ENCODE data around the gene RBM19. TPM values are rescaled to one million over a fixed set of nuclear protein-coding genes. Genes with fewer than 3 reads are reported as not detected.

Gene RBM19
- total and polyA plus RNA-seq, 4 donors = 14.6 to 33.6 (median 24.4) TPM

DNA sequence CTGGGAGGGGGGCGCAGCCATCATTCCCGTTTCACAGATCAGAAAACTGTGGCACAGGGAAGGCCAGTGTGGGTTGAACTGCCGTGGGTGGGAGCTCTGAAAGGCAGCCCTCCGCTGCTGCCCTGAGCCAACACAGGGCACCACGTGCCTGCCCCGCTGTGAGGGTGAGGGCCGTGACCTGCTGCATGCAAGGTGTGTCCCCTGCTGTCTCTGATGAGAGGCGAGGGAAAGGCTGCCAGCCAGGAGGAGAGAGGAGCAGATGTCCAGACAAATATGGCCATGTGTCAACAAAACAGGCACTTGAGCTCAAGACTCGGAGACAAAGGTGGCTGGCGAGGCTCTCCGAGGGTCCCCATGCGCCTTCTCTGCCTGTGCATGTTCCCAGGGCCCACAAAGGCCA lies 108.8 kb downstream of the RBM19 start:
- peaks cover 85% of the 10 kb centered on the region for H3K4me1 ChIP-seq (ENCODE audit: control insufficient read depth, insufficient read depth, low read length)
- WGBS (ENCODE audit: insufficient coverage) = 71% methylated on average over 11 of the region's 12 CpGs
- DNase-seq (ENCODE audit: low read depth in 4 of 6, low spot score in 6 of 6) = no peak

DNA sequence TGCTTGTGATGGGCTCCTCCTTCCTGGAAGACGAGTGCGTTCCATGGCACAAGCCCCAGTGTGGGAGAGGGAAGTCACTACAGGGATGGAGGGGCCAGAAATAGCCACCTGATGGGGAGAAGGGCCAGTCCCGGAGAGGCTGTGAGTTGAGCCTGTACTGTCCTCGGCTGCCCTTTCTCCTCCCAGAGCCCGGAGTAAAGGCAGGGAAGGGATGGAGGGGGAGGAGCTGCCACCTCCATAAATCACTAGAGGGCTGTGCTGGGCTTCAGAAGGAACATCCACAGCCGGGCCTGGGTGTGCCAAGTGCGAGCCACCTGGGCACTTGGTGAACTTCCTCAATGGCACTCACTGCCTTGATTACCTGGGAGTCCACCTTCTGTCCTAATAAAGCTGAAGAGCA lies 110.1 kb downstream of the RBM19 start:
- Histone ChIP-seq H3K27ac (ENCODE audit: low read depth, low read length) (no peak overlapping the region), H3K27me3 (ENCODE audit: control insufficient read depth, insufficient read depth, low read length) (no peaks in the 10 kb centered on the region), H3K9me3 (ENCODE audit: control insufficient read depth, insufficient read depth, low read length) (no peaks in the 10 kb centered on the region), H3K4me1 (ENCODE audit: control insufficient read depth, insufficient read depth, low read length) (peaks cover 87% of the 10 kb centered on the region), H3K36me3 (ENCODE audit: control insufficient read depth, insufficient read depth, low read length) (peaks cover 20% of the 10 kb centered on the region), H3K4me3 (ENCODE audit: low read depth, low read length) (no peak overlapping the region)
- WGBS (ENCODE audit: insufficient coverage) = 68% methylated on average over 6 of the region's 7 CpGs
- no peak for DNase-seq (ENCODE audit: low read depth in 4 of 6, low spot score in 6 of 6)

More for the DNA sequence above, 108.8 kb downstream of the RBM19 start:
- no peaks in the 10 kb centered on the region for H3K9me3 ChIP-seq (ENCODE audit: control insufficient read depth, insufficient read depth, low read length)
- H3K36me3 ChIP-seq (ENCODE audit: control insufficient read depth, insufficient read depth, low read length) = peaks cover 22% of the 10 kb centered on the region
- H3K4me3 ChIP-seq (ENCODE audit: low read depth, low read length) = no peak overlapping the region
- no peaks in the 10 kb centered on the region for H3K27me3 ChIP-seq (ENCODE audit: control insufficient read depth, insufficient read depth, low read length)
- no peak overlapping the region for H3K27ac ChIP-seq (ENCODE audit: low read depth, low read length)

DNA sequence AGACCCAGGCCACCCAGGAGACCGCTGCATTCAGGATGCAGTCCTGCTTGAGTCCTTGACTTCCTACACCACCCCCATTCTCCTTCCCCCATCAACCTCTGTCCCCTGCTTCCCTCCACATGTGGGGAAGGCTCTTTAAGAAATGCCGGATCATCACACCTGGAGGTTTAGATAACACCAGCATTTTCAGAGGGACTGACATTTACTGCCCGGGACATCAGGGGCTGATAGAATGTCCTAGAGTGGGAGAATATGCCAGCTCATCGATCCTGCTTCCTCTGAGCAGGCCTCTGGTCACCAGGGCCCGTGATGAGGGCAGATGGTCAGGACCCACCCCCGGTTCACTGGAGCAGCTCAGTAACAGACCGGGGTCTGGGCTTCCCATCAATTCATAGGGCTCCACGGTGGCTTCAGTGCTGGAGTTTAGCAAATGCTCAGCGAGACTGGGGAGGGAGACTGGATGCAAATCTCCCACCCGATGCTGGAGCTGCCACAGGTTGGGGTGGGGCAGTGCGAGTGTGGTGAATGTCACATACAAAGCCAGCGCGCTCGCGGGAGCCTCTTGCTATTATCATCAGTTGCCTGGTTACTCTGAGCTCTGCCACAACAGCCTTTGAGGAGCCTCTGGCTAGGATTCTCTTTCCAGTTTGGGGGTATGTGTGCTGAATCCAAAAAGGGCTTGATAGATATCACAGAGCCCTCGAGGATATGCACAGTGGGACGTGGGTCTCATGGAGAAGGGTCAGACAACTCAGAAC lies 111.6 kb downstream of the RBM19 start:
- Histone ChIP-seq H3K4me3 (ENCODE audit: low read depth, low read length) (no peak overlapping the region), H3K9me3 (ENCODE audit: control insufficient read depth, insufficient read depth, low read length) (no peaks in the 10 kb centered on the region), H3K27me3 (ENCODE audit: control insufficient read depth, insufficient read depth, low read length) (no peaks in the 10 kb centered on the region), H3K4me1 (ENCODE audit: control insufficient read depth, insufficient read depth, low read length) (peaks cover 87% of the 10 kb centered on the region), H3K36me3 (ENCODE audit: control insufficient read depth, insufficient read depth, low read length) (peaks cover 18% of the 10 kb centered on the region), H3K27ac (ENCODE audit: low read depth, low read length) (peak overlapping the region; percentile 26)
- peak in 3 of 6 donors; percentile 55 to 92 (median 72) for DNase-seq (ENCODE audit: low read depth in 4 of 6, low spot score in 6 of 6)
- WGBS (ENCODE audit: insufficient coverage) = 32% methylated on average over 14 of the region's 17 CpGs

DNA sequence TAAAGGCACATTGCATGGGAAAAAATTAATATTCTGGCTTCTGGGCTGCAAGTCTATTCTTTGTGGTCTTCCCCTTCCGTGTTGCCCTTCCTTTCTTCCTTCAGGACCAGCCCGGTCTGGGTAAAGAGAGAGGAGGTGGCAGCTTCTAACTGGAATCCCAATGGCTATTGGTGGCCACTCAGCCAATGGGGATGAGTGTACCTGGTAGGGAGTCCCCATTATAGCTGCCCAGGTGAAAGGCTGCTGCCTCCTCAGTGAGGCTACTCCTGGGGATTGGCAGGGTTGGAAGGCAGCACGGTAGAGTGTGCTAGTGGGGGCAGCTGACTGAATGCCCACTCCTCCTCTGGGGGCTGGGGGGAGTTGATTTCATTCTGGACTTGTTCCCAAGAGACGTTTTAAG lies 112.6 kb downstream of the RBM19 start:
- no peak for DNase-seq (ENCODE audit: low read depth in 4 of 6, low spot score in 6 of 6)
- H3K27ac ChIP-seq (ENCODE audit: low read depth, low read length) = no peak overlapping the region
- H3K4me1 ChIP-seq (ENCODE audit: control insufficient read depth, insufficient read depth, low read length) = peaks cover 87% of the 10 kb centered on the region
- H3K9me3 ChIP-seq (ENCODE audit: control insufficient read depth, insufficient read depth, low read length) = no peaks in the 10 kb centered on the region
- no CpG with 5 or more reads among the region's 4 CpGs for WGBS (ENCODE audit: insufficient coverage)
- H3K36me3 ChIP-seq (ENCODE audit: control insufficient read depth, insufficient read depth, low read length) = peaks cover 17% of the 10 kb centered on the region
- H3K27me3 ChIP-seq (ENCODE audit: control insufficient read depth, insufficient read depth, low read length) = no peaks in the 10 kb centered on the region
- no peak overlapping the region for H3K4me3 ChIP-seq (ENCODE audit: low read depth, low read length)

DNA sequence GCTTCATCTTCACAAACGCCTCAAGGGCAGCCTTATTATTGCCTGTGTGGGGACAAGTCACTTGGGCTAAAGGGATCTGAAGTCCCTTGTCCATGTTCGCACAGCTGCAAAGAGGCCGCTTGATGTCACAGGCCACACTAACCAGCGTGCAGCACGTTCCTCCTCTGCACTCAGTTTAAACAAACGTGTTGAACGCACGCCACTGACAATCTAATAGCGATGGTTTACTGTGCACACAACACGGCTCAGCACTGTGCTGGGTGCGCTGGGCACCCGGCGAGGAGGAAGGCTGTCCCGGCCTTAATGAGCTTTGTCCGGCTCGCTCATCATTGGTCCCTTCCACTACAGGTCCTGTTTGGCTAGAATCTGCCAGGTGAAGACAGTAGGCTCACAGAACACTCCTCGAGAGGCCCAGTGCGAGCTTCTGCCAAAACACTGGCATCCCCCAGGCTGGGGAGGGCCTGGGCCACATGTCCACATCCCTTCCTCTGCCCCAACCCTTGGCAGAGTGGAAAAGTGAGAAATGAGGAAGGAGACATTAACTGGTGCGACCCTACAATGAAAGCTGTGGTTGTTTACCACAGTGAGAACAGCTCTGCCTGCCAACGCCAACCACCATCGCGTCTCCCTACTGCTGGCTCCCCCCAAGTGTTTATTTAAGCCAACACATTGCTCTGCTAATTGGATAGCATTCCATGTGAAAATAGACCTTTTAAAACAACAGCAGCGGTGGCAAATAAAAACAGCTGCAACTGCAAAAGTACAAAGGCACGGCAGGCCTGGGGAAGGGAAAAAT lies 113.2 kb downstream of the RBM19 start:
- peak in 3 of 6 donors; percentile 50 to 88 (median 84) for DNase-seq (ENCODE audit: low read depth in 4 of 6, low spot score in 6 of 6)
- H3K27me3 ChIP-seq (ENCODE audit: control insufficient read depth, insufficient read depth, low read length) = no peaks in the 10 kb centered on the region
- peaks cover 84% of the 10 kb centered on the region for H3K4me1 ChIP-seq (ENCODE audit: control insufficient read depth, insufficient read depth, low read length)
- H3K36me3 ChIP-seq (ENCODE audit: control insufficient read depth, insufficient read depth, low read length) = peaks cover 12% of the 10 kb centered on the region
- no peak overlapping the region for H3K4me3 ChIP-seq (ENCODE audit: low read depth, low read length)
- H3K9me3 ChIP-seq (ENCODE audit: control insufficient read depth, insufficient read depth, low read length) = no peaks in the 10 kb centered on the region
- H3K27ac ChIP-seq (ENCODE audit: low read depth, low read length) = peak overlapping the region; percentile 29
- 32% methylated on average over 21 of the region's 24 CpGs for WGBS (ENCODE audit: insufficient coverage)

DNA sequence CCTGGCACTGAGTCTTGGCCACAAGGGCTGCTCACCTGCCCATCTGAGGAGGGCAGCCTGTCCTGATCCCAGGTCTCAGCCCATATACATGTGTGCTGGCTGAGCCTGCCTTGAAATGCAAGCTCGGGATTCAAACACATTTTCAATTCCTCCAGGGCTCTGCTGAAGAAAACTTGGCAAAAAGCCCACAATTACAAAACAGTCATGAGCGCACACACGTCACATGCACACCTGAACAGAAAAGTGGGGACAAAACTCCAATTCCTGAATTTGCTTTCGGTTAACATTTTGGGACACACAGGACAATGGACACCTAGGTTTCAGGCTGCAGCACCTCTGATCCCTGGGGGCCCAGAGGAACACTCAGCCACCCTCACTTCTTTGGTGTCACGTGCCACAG lies 113.9 kb downstream of the RBM19 start:
- no peak overlapping the region for H3K4me3 ChIP-seq (ENCODE audit: low read depth, low read length)
- H3K27ac ChIP-seq (ENCODE audit: low read depth, low read length) = no peak overlapping the region
- H3K27me3 ChIP-seq (ENCODE audit: control insufficient read depth, insufficient read depth, low read length) = no peaks in the 10 kb centered on the region
- H3K4me1 ChIP-seq (ENCODE audit: control insufficient read depth, insufficient read depth, low read length) = peaks cover 83% of the 10 kb centered on the region
- H3K9me3 ChIP-seq (ENCODE audit: control insufficient read depth, insufficient read depth, low read length) = no peaks in the 10 kb centered on the region
- 58% methylated on average over 4 of the region's 5 CpGs for WGBS (ENCODE audit: insufficient coverage)
- peak in 1 of 6 donors; percentile 79 for DNase-seq (ENCODE audit: low read depth in 4 of 6, low spot score in 6 of 6)
- H3K36me3 ChIP-seq (ENCODE audit: control insufficient read depth, insufficient read depth, low read length) = peaks cover 6% of the 10 kb centered on the region

DNA sequence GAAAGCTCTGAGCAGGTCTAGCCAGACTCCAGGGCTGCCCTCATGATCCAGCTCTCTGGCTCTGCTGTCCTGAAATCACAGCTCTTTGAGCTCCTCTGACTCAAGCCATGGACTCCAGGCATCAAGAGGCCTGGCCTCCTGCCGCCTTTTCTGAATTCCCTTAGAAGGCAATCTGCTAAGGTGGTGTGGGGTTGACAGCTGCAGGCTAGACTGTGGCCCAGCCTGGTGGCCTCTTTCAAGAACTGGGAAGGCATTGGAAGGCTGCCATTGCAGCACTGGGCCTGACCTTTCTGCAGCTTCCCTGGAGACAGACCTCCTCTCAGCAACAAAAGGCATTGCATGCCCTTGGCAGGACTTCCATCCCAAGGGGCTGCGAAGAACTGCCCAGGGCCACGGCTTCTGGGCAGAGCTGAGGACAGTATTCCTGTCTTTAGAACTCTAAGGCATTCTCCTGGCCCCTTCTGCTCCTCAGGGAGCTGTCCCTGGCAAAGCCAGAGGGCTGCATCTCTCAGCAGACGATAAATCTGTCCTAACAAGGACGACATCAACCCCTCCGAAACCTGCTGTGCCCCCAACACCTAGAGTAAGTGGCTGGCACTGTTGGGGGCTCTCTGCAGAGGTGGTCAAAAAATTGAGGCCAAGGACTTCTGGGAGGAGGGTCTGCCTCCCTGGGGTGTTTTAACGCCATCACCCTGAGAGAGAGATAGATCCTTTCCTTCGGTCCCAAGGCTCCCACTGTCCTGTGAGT lies 115.6 kb downstream of the RBM19 start:
- DNase-seq (ENCODE audit: low read depth in 4 of 6, low spot score in 6 of 6) = peak in 2 of 6 donors; percentile 62 to 76
- peaks cover 78% of the 10 kb centered on the region for H3K4me1 ChIP-seq (ENCODE audit: control insufficient read depth, insufficient read depth, low read length)

DNA sequence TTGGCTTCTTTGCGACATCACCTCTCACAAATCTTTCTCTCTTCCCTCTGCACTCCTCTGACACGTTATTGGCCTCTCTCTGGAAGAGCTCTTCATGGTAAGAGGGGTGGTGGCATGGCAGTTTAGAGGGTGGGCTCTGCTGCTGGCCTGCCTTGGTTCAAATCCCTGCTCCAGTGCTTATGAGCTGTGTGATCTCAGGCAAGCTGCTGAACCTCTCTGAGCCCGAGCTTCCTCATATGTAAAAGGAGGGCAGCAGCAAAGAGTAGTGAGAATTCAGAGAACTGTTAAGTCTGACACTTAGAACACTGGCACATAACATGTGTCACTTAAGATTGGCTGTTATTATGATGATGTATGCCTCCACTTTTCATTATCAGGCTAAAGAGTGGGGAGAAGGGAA lies 118.3 kb downstream of the RBM19 start:
- 60% methylated on average over 1 of the region's 3 CpGs for WGBS (ENCODE audit: insufficient coverage)
- Histone ChIP-seq H3K27ac (ENCODE audit: low read depth, low read length) (no peak overlapping the region), H3K4me1 (ENCODE audit: control insufficient read depth, insufficient read depth, low read length) (peaks cover 52% of the 10 kb centered on the region), H3K36me3 (ENCODE audit: control insufficient read depth, insufficient read depth, low read length) (peaks cover 22% of the 10 kb centered on the region), H3K4me3 (ENCODE audit: low read depth, low read length) (no peak overlapping the region), H3K9me3 (ENCODE audit: control insufficient read depth, insufficient read depth, low read length) (no peaks in the 10 kb centered on the region), H3K27me3 (ENCODE audit: control insufficient read depth, insufficient read depth, low read length) (no peaks in the 10 kb centered on the region)
- no peak for DNase-seq (ENCODE audit: low read depth in 4 of 6, low spot score in 6 of 6)

More for the DNA sequence above, 115.6 kb downstream of the RBM19 start:
- Histone ChIP-seq H3K36me3 (ENCODE audit: control insufficient read depth, insufficient read depth, low read length) (no peaks in the 10 kb centered on the region), H3K9me3 (ENCODE audit: control insufficient read depth, insufficient read depth, low read length) (no peaks in the 10 kb centered on the region), H3K27me3 (ENCODE audit: control insufficient read depth, insufficient read depth, low read length) (no peaks in the 10 kb centered on the region), H3K4me3 (ENCODE audit: low read depth, low read length) (no peak overlapping the region), H3K27ac (ENCODE audit: low read depth, low read length) (no peak overlapping the region)
- 49% methylated on average over 4 of the region's 8 CpGs for WGBS (ENCODE audit: insufficient coverage)

DNA sequence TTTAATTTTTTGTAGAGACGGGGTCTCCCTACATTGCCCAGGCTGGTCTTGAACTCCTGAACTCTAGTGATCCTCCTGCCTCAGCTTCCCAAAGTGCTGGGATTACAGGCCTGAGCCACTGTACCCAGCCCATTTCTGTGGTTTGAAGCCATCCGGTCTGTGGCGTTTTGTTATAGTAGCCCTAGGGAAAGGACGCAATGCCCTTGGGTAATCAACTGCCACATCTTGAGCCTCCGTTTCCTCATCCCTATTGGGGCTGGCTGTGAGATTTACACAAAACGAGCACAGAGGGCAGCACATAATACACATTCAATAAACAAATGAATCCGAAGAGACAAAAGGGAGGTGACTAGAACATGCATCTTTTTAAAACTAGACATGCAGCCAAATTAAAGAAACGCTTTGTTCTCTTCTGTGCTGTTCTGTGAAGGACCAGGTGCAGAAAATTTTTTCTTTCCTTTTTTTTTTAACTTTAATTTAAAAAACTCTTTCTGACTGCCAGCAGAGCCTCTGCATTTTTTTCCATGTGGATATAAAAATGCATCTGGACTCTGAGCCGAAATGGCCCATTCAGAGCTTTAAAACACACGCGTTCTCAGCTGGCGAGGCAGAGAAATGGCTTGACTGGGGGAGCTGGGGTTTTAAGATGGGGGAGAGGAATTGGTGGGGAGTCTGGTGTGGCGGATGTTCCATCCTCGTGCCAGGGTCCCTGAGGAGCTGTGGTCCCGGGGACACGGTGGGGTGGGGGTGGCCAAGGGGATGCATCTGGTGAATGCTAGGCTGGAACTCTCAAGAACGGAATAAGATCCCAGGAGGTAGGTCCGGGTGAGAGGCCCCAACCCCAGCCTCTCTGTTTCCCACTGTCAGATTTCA lies 119.0 kb downstream of the RBM19 start:
- no peak overlapping the region for H3K4me3 ChIP-seq (ENCODE audit: low read depth, low read length)
- 62% methylated on average over 14 of the region's 18 CpGs for WGBS (ENCODE audit: insufficient coverage)
- DNase-seq (ENCODE audit: low read depth in 4 of 6, low spot score in 6 of 6) = peak in 1 of 6 donors; percentile 79
- peaks cover 44% of the 10 kb centered on the region for H3K4me1 ChIP-seq (ENCODE audit: control insufficient read depth, insufficient read depth, low read length)
- H3K27ac ChIP-seq (ENCODE audit: low read depth, low read length) = no peak overlapping the region
- H3K27me3 ChIP-seq (ENCODE audit: control insufficient read depth, insufficient read depth, low read length) = no peaks in the 10 kb centered on the region
- peaks cover 24% of the 10 kb centered on the region for H3K36me3 ChIP-seq (ENCODE audit: control insufficient read depth, insufficient read depth, low read length)
- no peaks in the 10 kb centered on the region for H3K9me3 ChIP-seq (ENCODE audit: control insufficient read depth, insufficient read depth, low read length)

All from spinal cord (tissue), 10 donors.